Central memory CD8-positive, alpha-beta T cell (primary cell): ENCODE data around the gene ITGB3BP.

Source experiments
- ATAC-seq: fragments of 150-1000 bp; cut with Tn5 transposase; replicated peaks from 2 replicates; pipeline ENCODE4 v1.10.0; 2022; ENCODE audit warnings: mild to moderate bottlenecking, moderate FRiP score, moderate number of reproducible peaks; ENCODE audit not compliant: poor library complexity, severe bottlenecking; ENCODE audit errors: extremely low read depth
- DNase-seq, 2 donors: peaks; one replicate each; pipeline ENCODE4 v3.0.0; 2021; ENCODE audit warnings: low spot score in 2 of 2
- H3K27ac Mint-ChIP-seq: one replicate; pipeline ENCODE4 v1.8.0; 2022; ENCODE audit warnings: low read depth, mild to moderate bottlenecking, moderate library complexity, mixed read lengths
- H3K27me3 Mint-ChIP-seq: one replicate; pipeline ENCODE4 v1.8.0; 2022; ENCODE audit warnings: mixed read lengths
- H3K36me3 Mint-ChIP-seq: one replicate; pipeline ENCODE4 v1.8.0; 2022; ENCODE audit warnings: mild to moderate bottlenecking, moderate library complexity, mixed read lengths; ENCODE audit not compliant: insufficient read depth
- H3K4me1 Mint-ChIP-seq: one replicate; pipeline ENCODE4 v1.8.0; 2022; ENCODE audit warnings: mixed read lengths
- H3K4me3 Mint-ChIP-seq: one replicate; pipeline ENCODE4 v1.8.0; 2022; ENCODE audit warnings: mild to moderate bottlenecking, moderate library complexity, mixed read lengths
- H3K9me3 Mint-ChIP-seq: one replicate; pipeline ENCODE4 v1.8.0; 2022; ENCODE audit warnings: mixed read lengths

ITGB3BP gene

DNA sequence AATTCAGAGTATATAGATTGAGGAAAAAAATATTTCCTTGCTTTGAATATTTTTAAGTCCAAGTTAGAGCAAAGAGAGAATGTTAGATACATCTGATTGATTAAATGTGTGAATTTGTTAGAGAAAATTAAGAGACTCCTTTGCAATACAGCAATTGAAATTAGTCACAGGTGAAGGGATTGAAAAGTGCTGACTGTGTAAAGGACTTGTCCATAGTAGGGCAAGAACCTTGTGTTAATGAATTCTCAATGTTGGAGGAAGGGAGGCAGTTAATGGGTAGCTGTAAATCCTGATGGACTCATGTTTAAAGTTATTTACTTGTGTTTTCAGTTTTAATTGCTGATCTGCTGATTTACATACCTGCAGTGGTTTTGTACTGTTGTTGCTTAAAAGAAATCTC is 117.0 kb downstream of the ITGB3BP start:
- Mint-ChIP-seq H3K9me3 (no peaks in the 10 kb centered on the region), H3K36me3 (peaks cover 19% of the 10 kb centered on the region), H3K4me3 (no peak overlapping the region), H3K27ac (no peak overlapping the region), H3K4me1 (no peaks in the 10 kb centered on the region), H3K27me3 (no peaks in the 10 kb centered on the region)
- ATAC-seq (no peak), DNase-seq (no peak)

DNA sequence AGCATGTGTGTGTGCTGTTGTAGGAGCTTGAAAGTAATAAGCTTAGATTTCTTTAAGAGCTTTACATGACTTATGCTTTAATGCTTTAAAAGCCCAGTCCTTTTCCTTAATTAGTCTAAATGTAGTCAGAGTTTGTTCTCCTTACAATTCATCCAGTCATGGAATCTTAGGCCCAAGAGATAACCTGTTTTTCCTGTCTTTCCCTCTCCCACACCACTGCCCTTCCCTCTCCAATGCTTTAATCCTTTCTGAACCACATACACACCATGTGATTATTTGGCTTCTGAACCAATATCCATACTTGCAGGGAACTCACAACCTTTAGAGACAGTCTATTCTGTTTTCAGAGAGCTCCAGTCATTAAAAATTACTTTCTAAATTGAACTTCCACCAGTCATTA is 118.0 kb downstream of the ITGB3BP start:
- DNase-seq (no peak), ATAC-seq (no peak)
- Mint-ChIP-seq H3K27ac (no peak overlapping the region), H3K4me1 (no peaks in the 10 kb centered on the region), H3K4me3 (no peak overlapping the region), H3K9me3 (no peaks in the 10 kb centered on the region), H3K36me3 (peaks cover 19% of the 10 kb centered on the region), H3K27me3 (no peaks in the 10 kb centered on the region)

DNA sequence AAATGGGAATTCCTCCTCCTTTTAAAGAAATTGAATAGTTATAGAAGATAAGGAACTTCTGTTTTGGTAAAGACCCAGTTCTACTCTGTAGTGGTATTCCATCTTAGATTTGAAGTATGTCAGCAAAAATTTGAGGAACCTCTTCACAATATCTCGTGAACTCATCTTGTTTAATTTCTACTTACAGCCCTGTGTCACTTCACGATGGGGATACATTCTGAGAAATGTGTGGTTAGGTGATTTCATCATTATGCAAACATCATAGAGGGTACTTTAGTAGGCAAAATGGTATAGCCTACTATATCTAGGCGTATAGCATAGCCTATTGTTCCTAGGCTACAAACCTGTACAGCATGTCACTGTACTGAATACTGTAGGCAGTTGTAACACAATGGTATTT is 119.6 kb downstream of the ITGB3BP start:
- DNase-seq (no peak), ATAC-seq (no peak)
- Mint-ChIP-seq H3K4me1 (no peaks in the 10 kb centered on the region), H3K36me3 (peaks cover 22% of the 10 kb centered on the region), H3K9me3 (no peaks in the 10 kb centered on the region), H3K27ac (no peak overlapping the region), H3K4me3 (no peak overlapping the region), H3K27me3 (no peaks in the 10 kb centered on the region)

DNA sequence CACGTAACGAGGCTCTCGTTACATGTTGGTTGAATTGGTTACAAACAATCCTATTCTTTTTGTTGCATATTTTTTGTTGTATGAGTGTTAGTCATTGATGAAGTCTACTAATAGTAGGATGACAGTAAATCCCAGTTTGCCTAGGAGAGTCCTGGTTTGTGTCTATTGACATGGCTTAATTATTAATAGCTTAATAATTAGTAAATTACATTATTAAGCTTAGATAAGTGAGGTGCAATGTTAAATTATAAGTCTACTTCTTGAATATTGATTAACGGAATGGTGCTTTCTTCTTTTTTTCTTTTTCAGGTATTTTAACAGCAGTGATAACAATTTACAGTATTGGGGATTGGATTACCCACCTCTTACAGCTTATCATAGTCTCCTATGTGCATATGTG is 121.1 kb downstream of the ITGB3BP start:
- H3K4me3 Mint-ChIP-seq: no peak overlapping the region
- H3K36me3 Mint-ChIP-seq: peaks cover 22% of the 10 kb centered on the region
- H3K9me3 Mint-ChIP-seq: no peaks in the 10 kb centered on the region
- no peaks in the 10 kb centered on the region for H3K4me1 Mint-ChIP-seq
- no peak overlapping the region for H3K27ac Mint-ChIP-seq
- ATAC-seq (no peak), DNase-seq (no peak)
- H3K27me3 Mint-ChIP-seq: no peaks in the 10 kb centered on the region
